Upper lobe of left lung (tissue), 6 donors: ENCODE measurements around the gene TMTC1. TPM values are rescaled to one million over a fixed set of nuclear protein-coding genes. Genes with fewer than 3 reads are reported as not detected.

Source experiments
- ATAC-seq, 2 donors: fragments of 200-7000 bp; cut with Tn5 transposase; one replicate each; pipeline ENCODE4 v1.9.1; 2022; ENCODE audit warnings: mild to moderate bottlenecking in 2 of 2, moderate library complexity in 2 of 2; ENCODE audit not compliant: low FRiP score in 2 of 2
- DNase-seq, 2 donors: peaks; one replicate each; pipeline ENCODE4 v3.0.0-alpha.2; 2019 to 2020
- H3K27ac ChIP-seq, 4 donors: fragments of 200-600 bp; sonication (generic); one replicate each; pipeline ENCODE4 v1.5.1; 2016 to 2019
- H3K27me3 ChIP-seq, 4 donors: fragments of 200-600 bp; sonication (generic); one replicate each; pipeline ENCODE4 v1.5.1; 2017 to 2019
- H3K36me3 ChIP-seq, 4 donors: fragments of 200-600 bp; sonication (generic); one replicate each; pipeline ENCODE4 v1.5.1; 2016 to 2019
- H3K4me1 ChIP-seq, 4 donors: fragments of 200-600 bp; sonication (generic); one replicate each; pipeline ENCODE4 v1.5.1; 2018 to 2019
- H3K4me3 ChIP-seq, 4 donors: fragments of 200-600 bp; sonication (generic); one replicate each; pipeline ENCODE4 v1.5.1; 2017 to 2019; ENCODE audit warnings: mild to moderate bottlenecking in 2 of 4, moderate library complexity in 1 of 4
- H3K9me3 ChIP-seq, 4 donors: fragments of 200-600 bp; sonication (generic); one replicate each; pipeline ENCODE4 v1.5.1; 2018 to 2019
- EP300 ChIP-seq, 4 donors: sonication (generic); formaldehyde crosslinking; IDR thresholded peaks; one replicate each; pipeline ENCODE4 v1.5.1; 2017; ENCODE audit warnings: antibody characterized with exemption in 4 of 4, control low read depth in 2 of 4
- POLR2A ChIP-seq, 4 donors: fragments of 450-650 bp; IDR thresholded peaks; one replicate each; pipeline ENCODE4 v1.5.1; 2016 to 2017; ENCODE audit warnings: antibody characterized with exemption in 4 of 4, mild to moderate bottlenecking in 2 of 4
- POLR2AphosphoS5 ChIP-seq, 2 donors: sonication (generic); formaldehyde crosslinking; IDR thresholded peaks; one replicate each; pipeline ENCODE4 v1.5.1; 2017; ENCODE audit warnings: antibody characterized with exemption in 2 of 2
- WGBS, 2 donors: methylation state at CpG; one replicate each; pipeline ENCODE4 v1.1.5; 2017 to 2018; 5-methylcytosine and 5-hydroxymethylcytosine counted together
- total RNA-seq, 6 donors: library from RNA; depleted of rRNA in 4 of 6; stranded (reverse); fragments of >200 nt in 4 of 6; gene quantifications; one replicate each; pipeline versions ENCODE4 v1.1.0 to v1.2.1, GENCODE V29; 2016 to 2021
- TF ChIP-seq, protein P1 (sequence below), 6 experiments: fragments of 450-650 bp in 4 of 6; fragments of 200-600 bp in 2 of 6; sonication (generic) in 2 of 6; IDR thresholded peaks; one replicate each; pipeline ENCODE4 v1.5.1; 2016 to 2019; ENCODE audit warnings: antibody characterized with exemption in 6 of 6
- donor health status: DM: no; HTN: no; CAD: no; lungs with moderate emphysema.
- donor health status: DM: no; HTN: yes; CAD: no; lungs with severe emphysema.

Gene TMTC1
- total RNA-seq, 6 donors from 2014 or later, result 25.1 to 39.3 (median 29.7) TPM

DNA sequence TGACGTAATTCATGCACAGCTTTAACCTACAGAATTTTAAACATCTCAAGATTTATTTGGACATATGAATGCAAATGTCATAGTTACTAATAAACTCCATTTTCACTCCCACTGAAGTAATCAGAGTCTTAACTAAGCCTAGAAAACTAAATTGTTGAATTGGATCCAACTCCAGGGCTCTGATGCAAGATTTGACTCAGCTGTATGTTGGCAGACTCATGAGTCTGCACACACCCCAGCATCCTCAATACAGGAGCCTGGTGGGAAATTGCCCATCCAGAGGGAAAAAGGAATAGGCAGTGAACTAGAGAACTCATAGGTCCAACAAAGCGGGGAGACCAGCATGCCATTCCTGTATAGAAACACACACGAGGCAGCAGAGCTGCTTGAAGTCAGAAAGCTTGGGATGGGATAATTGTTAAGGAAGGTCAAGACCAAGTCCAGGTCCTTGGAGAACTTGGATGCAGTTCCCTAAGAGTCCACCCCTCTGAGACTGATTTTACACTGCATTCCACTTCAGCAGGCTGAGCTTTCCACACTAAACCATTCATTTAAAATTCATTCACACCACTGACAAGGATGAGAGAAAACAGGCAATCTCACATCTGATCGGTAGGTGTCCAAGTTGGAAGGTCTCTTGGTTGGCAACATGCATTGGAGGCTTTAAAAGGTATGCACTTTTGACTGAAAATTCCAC lies 14.4 kb downstream of the TMTC1 start:
- ATAC-seq (peak in 1 of 2 donors; percentile 79), DNase-seq (no peak)
- Histone ChIP-seq H3K27ac (no peak overlapping the region), H3K4me1 (no peaks in the 10 kb centered on the region), H3K9me3 (no peaks in the 10 kb centered on the region), H3K4me3 (no peak overlapping the region), H3K27me3 (no peaks in the 10 kb centered on the region), H3K36me3 (no peaks in the 10 kb centered on the region)
- TF ChIP-seq, protein P1, sequence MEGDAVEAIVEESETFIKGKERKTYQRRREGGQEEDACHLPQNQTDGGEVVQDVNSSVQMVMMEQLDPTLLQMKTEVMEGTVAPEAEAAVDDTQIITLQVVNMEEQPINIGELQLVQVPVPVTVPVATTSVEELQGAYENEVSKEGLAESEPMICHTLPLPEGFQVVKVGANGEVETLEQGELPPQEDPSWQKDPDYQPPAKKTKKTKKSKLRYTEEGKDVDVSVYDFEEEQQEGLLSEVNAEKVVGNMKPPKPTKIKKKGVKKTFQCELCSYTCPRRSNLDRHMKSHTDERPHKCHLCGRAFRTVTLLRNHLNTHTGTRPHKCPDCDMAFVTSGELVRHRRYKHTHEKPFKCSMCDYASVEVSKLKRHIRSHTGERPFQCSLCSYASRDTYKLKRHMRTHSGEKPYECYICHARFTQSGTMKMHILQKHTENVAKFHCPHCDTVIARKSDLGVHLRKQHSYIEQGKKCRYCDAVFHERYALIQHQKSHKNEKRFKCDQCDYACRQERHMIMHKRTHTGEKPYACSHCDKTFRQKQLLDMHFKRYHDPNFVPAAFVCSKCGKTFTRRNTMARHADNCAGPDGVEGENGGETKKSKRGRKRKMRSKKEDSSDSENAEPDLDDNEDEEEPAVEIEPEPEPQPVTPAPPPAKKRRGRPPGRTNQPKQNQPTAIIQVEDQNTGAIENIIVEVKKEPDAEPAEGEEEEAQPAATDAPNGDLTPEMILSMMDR (IDR thresholded peaks at IDR 0.05), result no peak
- TF ChIP-seq EP300 (IDR thresholded peaks at IDR 0.05) (no peak), POLR2AphosphoS5 (IDR thresholded peaks at IDR 0.05) (no peak), POLR2A (IDR thresholded peaks at IDR 0.05) (no peak)
- WGBS, 2 donors, result 75 to 82% methylated on average over 4 of the region's 4 CpGs

DNA sequence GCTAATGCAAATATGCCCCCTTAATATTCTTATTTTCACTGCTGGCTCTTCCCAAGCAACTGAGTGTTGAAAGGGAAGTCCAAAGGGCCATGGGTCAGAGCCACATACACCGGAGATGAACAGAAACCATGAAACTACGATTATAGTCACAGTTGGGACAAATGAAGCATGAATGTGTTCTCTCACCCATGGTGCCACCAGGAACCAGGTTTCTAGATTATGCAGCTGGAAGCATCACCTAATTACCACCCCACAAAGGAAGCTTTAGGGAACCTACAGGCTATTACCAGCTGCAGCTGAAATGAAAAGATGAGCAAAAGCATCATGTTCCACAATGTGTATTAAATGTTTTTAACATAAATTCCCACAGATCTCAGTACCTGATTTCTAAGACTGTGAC lies 15.4 kb downstream of the TMTC1 start:
- 39 to 70% methylated on average over 2 of the region's 2 CpGs for WGBS, 2 donors
- DNase-seq (no peak), ATAC-seq (no peak)
- Histone ChIP-seq H3K9me3 (no peaks in the 10 kb centered on the region), H3K4me1 (no peaks in the 10 kb centered on the region), H3K27me3 (no peaks in the 10 kb centered on the region), H3K36me3 (no peaks in the 10 kb centered on the region), H3K4me3 (no peak overlapping the region), H3K27ac (no peak overlapping the region)
- TF ChIP-seq POLR2A (IDR thresholded peaks at IDR 0.05) (no peak), EP300 (IDR thresholded peaks at IDR 0.05) (no peak), POLR2AphosphoS5 (IDR thresholded peaks at IDR 0.05) (no peak)
- TF ChIP-seq, protein P1 (IDR thresholded peaks at IDR 0.05), result no peak

DNA sequence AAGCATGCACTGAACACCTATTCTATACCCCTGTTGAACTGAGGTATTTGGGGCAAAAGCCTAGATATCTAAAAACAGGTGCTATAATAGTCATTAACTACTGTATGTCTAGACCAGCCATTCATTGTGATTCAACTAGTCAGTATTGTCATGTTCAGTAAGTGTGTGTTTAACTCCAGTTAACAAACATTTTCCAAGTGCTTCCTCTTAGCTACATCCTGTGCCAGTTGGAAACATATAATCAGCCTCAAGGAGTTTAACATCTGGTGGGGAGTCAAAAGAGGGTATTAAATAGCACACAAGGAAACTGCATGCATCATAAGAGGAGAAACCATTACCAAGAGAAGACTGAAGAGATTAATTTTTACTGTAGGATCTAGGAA lies 20.4 kb downstream of the TMTC1 start:
- Histone ChIP-seq H3K27me3 (no peaks in the 10 kb centered on the region), H3K36me3 (peaks cover 0 to 1% (median 0%) of the 10 kb centered on the region in 4 donors), H3K4me3 (no peak overlapping the region), H3K9me3 (no peaks in the 10 kb centered on the region), H3K4me1 (no peaks in the 10 kb centered on the region), H3K27ac (no peak overlapping the region)
- DNase-seq (no peak), ATAC-seq (no peak)
- no peak for TF ChIP-seq POLR2A (IDR thresholded peaks at IDR 0.05)

DNA sequence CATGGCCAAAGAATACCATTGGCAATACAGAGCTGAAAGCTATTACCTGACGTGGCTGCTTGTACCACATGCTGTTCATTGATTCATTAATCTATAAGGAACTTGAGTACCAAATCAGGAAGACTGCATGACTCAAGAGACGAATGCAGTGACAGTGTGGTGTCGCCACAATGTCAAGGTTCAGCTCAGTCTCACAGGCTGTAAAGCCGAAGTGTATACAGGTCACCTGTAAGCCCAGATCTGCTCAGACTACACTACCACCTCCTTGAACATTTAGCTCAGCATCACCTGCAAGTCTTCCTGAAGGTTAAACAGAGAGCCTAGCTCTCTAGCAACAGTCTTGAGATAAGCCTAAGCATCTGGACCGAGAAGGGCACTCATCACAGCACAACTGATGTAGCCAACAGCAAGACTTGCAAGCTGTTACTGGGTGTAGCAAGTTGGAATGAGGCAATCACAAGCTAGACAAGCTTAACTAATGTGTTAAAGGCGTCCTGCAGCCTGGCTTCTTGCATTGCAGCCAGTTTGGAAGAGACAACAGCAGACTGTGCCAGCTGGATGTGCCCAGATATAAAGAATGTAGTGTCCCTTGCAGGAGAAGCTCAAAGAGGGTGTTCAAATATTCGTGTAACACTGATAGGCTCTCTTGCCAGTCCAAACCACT lies 21.0 kb downstream of the TMTC1 start:
- no peak overlapping the region for H3K27ac ChIP-seq
- ATAC-seq (peak in 1 of 2 donors; percentile 60), DNase-seq (no peak)
- no peaks in the 10 kb centered on the region for H3K9me3 ChIP-seq
- no peak overlapping the region for H3K4me3 ChIP-seq
- H3K36me3 ChIP-seq, result peaks cover 0 to 3% (median 0%) of the 10 kb centered on the region in 4 donors
- 61 to 63% methylated on average over 6 to 7 of the region's 7 CpGs for WGBS, 2 donors
- H3K4me1 ChIP-seq, result no peaks in the 10 kb centered on the region
- H3K27me3 ChIP-seq, result no peaks in the 10 kb centered on the region
- TF ChIP-seq POLR2AphosphoS5 (IDR thresholded peaks at IDR 0.05) (no peak), EP300 (IDR thresholded peaks at IDR 0.05) (no peak), POLR2A (IDR thresholded peaks at IDR 0.05) (no peak)
- TF ChIP-seq, protein P1 (IDR thresholded peaks at IDR 0.05), result no peak

DNA sequence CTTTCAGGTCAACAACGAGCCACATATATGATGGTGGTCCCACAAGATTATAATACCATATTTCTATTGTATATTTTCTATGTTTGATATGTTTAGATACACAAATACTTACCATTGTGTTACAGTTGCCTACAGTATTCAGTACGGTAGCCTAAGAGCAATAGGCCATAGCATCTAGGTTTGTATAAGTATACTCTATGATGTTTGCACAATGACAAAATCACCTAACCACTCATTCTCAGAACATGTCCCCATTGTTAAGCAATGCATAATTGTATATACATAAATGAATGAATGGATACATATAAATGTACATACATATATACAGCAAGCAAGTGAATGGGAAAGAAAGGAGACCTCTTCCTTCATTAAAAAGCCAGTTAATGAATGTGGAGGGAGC lies 23.8 kb downstream of the TMTC1 start:
- Histone ChIP-seq H3K27me3 (no peaks in the 10 kb centered on the region), H3K4me1 (no peaks in the 10 kb centered on the region), H3K9me3 (no peaks in the 10 kb centered on the region), H3K36me3 (peaks cover 0 to 15% (median 0%) of the 10 kb centered on the region in 4 donors), H3K27ac (no peak overlapping the region), H3K4me3 (no peak overlapping the region)
- DNase-seq (no peak), ATAC-seq (no peak)
- 83 to 87% methylated on average over 2 of the region's 2 CpGs for WGBS, 2 donors
- TF ChIP-seq, protein P1 (IDR thresholded peaks at IDR 0.05), result no peak
- TF ChIP-seq POLR2A (IDR thresholded peaks at IDR 0.05) (no peak), POLR2AphosphoS5 (IDR thresholded peaks at IDR 0.05) (no peak), EP300 (IDR thresholded peaks at IDR 0.05) (no peak)
